Fibroblast of lung (primary cell): ENCODE data around the gene COL25A1.

Source experiments
- CTCF ChIP-seq, 2 donors: IDR thresholded peaks in 1 of 2; conservative IDR thresholded peaks in 1 of 2; 1 replicate in 1 of 2; 2 replicates in 1 of 2; pipeline ENCODE4 v1.5.1; 2011 to 2012; ENCODE audit warnings: low read length in 2 of 2, control low read depth in 1 of 2, inconsistent platforms in 1 of 2, low read depth in 1 of 2, mild to moderate bottlenecking in 1 of 2
- EZH2 ChIP-seq: IDR thresholded peaks from 2 replicates; pipeline ENCODE4 v1.5.1; 2012; ENCODE audit warnings: low read length, control low read depth, mild to moderate bottlenecking; ENCODE audit errors: missing control alignments

- no peak for TF ChIP-seq CTCF (conservative IDR thresholded peaks at IDR 0.05 in 1 of 2, IDR thresholded peaks at IDR 0.05 in 1 of 2; ENCODE audit: low read depth in 1 of 2, low read length in 2 of 2)
- no peak for TF ChIP-seq EZH2
Observed at GRCh38 chr4:109290918-109291317, 11.5 kb downstream of the COL25A1 start.
